Endothelial cell of umbilical vein (primary cell): ENCODE data around the gene KCP. TPM values are rescaled to one million over a fixed set of nuclear protein-coding genes. Genes with fewer than 3 reads are reported as not detected.

Experiments used
- BruUV-seq: library from RNA; stranded (reverse); fragments of 400-500 nt; replicated peaks from 2 replicates; lab custom pipeline; 2021; lab: Mats Ljungman, UMichigan
- CTCF ChIA-PET: fragments of 300-600, 350-600 bp; sonication (Branson Sonifier 250); formaldehyde crosslinking; loops from one replicate; lab custom pipeline; 2021; ENCODE audit warnings: antibody characterized with exemption, inconsistent platforms; lab: Charles Lee
- POLR2A ChIA-PET: fragments of 300-600, 350-600 bp; sonication (Branson Sonifier 250); formaldehyde crosslinking; loops from one replicate; lab custom pipeline; 2021; ENCODE audit warnings: antibody characterized with exemption, inconsistent platforms; lab: Charles Lee
- DNase-seq: peaks from one replicate; pipeline ENCODE4 v3.0.0-alpha.2; 2011; ENCODE audit warnings: low read depth, low spot score
- FAIRE-seq: peaks from 2 replicates; lab custom pipeline; 2011; peaks lifted over from hg19 to GRCh38; lab: Jason Lieb, UNC
- H2AFZ ChIP-seq: 2 replicates; pipeline ENCODE4 v1.6.0; 2012; ENCODE audit warnings: low read depth, low read length, control low read depth, inconsistent platforms
- H3K27ac ChIP-seq: 2 replicates; pipeline ENCODE4 v1.5.1; 2011; ENCODE audit warnings: low read depth, mild to moderate bottlenecking, control low read depth, low read length, moderate library complexity; ENCODE audit not compliant: insufficient read depth
- H3K27me3 ChIP-seq, 2 experiments: 2 replicates each; pipeline versions ENCODE4 v1.6.0 to v1.6.1; 2011; ENCODE audit warnings: low read length in 2 of 2, mixed read lengths in 1 of 2; ENCODE audit not compliant: control insufficient read depth in 2 of 2, insufficient read depth in 2 of 2
- H3K36me3 ChIP-seq, 2 experiments: 2 replicates in 1 of 2; 3 replicates in 1 of 2; pipeline ENCODE4 v1.5.1; 2011; ENCODE audit warnings: low read length in 2 of 2, mild to moderate bottlenecking in 1 of 2, moderate library complexity in 1 of 2; ENCODE audit not compliant: control insufficient read depth in 2 of 2, insufficient read depth in 2 of 2; ENCODE audit errors: extremely low read depth in 1 of 2
- H3K4me1 ChIP-seq: 3 replicates; pipeline ENCODE4 v1.5.1; 2011; ENCODE audit warnings: mild to moderate bottlenecking, low read length; ENCODE audit not compliant: control insufficient read depth, insufficient read depth; ENCODE audit errors: extremely low read depth
- H3K4me2 ChIP-seq: 2 replicates; pipeline ENCODE4 v1.6.1; 2011; ENCODE audit warnings: low read length, control low read depth, mixed read lengths; ENCODE audit not compliant: insufficient read depth
- H3K4me3 ChIP-seq, 3 experiments: fragments of 200-600 bp in 1 of 3; sonication (generic), shearing (Covaris generic) in 1 of 3; replicated peaks in 1 of 3; 2 replicates each; pipeline ENCODE4 v1.5.1; 2011 to 2016; ENCODE audit warnings: control low read depth in 3 of 3, low read length in 3 of 3, mild to moderate bottlenecking in 2 of 3, inconsistent platforms in 1 of 3, low read depth in 1 of 3, moderate library complexity in 1 of 3; ENCODE audit not compliant: insufficient read depth in 1 of 3
- H3K79me2 ChIP-seq: 2 replicates; pipeline ENCODE4 v1.6.0; 2012; ENCODE audit warnings: low read length, inconsistent platforms; ENCODE audit not compliant: control insufficient read depth, insufficient read depth
- H3K9ac ChIP-seq: replicated peaks from 2 replicates; pipeline ENCODE3; 2011; ENCODE audit warnings: low read length, control low read depth; ENCODE audit not compliant: insufficient read depth; ENCODE audit errors: extremely low read depth
- H3K9me1 ChIP-seq: replicated peaks from 3 replicates; pipeline ENCODE4 v1.6.0; 2011; ENCODE audit warnings: mild to moderate bottlenecking, low read length; ENCODE audit not compliant: control insufficient read depth, insufficient read depth; ENCODE audit errors: extremely low read depth
- H3K9me3 ChIP-seq: replicated peaks from 2 replicates; pipeline ENCODE4 v1.5.1; 2012; ENCODE audit warnings: low read length, inconsistent platforms; ENCODE audit not compliant: control insufficient read depth, insufficient read depth
- H4K20me1 ChIP-seq: replicated peaks from 2 replicates; pipeline ENCODE3; 2011; ENCODE audit warnings: mild to moderate bottlenecking, low read length; ENCODE audit not compliant: control insufficient read depth, insufficient read depth; ENCODE audit errors: extremely low read depth
- EZH2 ChIP-seq: IDR thresholded peaks from 2 replicates; pipeline ENCODE4 v1.6.1; 2012; ENCODE audit warnings: borderline replicate concordance, low read depth, mild to moderate bottlenecking, moderate library complexity, low read length, inconsistent platforms; ENCODE audit not compliant: severe bottlenecking
- FOS ChIP-seq: IDR thresholded peaks from 2 replicates; pipeline ENCODE4 v1.6.1; 2011; ENCODE audit warnings: mild to moderate bottlenecking, low read length, moderate library complexity, borderline replicate concordance; ENCODE audit not compliant: insufficient read depth
- GATA2 ChIP-seq: IDR thresholded peaks from 2 replicates; pipeline ENCODE4 v1.7.0; 2011; ENCODE audit warnings: low read depth, mild to moderate bottlenecking, moderate library complexity, mixed read lengths, low read length; ENCODE audit not compliant: insufficient read length, insufficient read depth
- JUN ChIP-seq: IDR thresholded peaks from 2 replicates; pipeline ENCODE4 v1.6.1; 2011; ENCODE audit warnings: borderline replicate concordance, low read depth; ENCODE audit not compliant: insufficient read length, insufficient read depth
- MYC ChIP-seq: IDR thresholded peaks from one replicate; pipeline ENCODE4 v1.6.1; 2011; ENCODE audit warnings: mild to moderate bottlenecking, low read depth, low read length
- POLR2A ChIP-seq: IDR thresholded peaks from 2 replicates; pipeline ENCODE4 v1.6.1; 2012; ENCODE audit warnings: low read depth, mild to moderate bottlenecking, control low read depth, low read length
- POLR2AphosphoS5 ChIP-seq: IDR thresholded peaks from 2 replicates; pipeline ENCODE4 v1.6.1; 2012; ENCODE audit warnings: low read depth, mild to moderate bottlenecking, control low read depth, low read length, moderate library complexity; ENCODE audit not compliant: insufficient read depth
- dilution Hi-C: fragments of 300-500 bp; cut with MboI; formaldehyde crosslinking; loops from one replicate; pipeline ENCODE4 v1.15.0; 2019; ENCODE audit warnings: low sequenced_read_pairs; ENCODE audit not compliant: extremely low pct_ligation_motif_present
- intact Hi-C: fragments of 100-400 bp; cut with micrococcal nuclease; formaldehyde crosslinking; loops from one replicate; pipeline ENCODE4 v1.10.0; 2022
- polyA plus RNA-seq, 4 experiments: library from polyadenylated mRNA; depleted of rRNA in 3 of 4; stranded (reverse) in 3 of 4; unstranded in 1 of 4; fragments of >200 nt; gene quantifications; 2 replicates each; pipeline versions ENCODE4 v1.2.1 to v1.2.3, GENCODE V29; 2011 to 2012; ENCODE audit warnings: missing spikeins in 1 of 4
- total RNA-seq: library from RNA; stranded (reverse); gene quantifications from 2 replicates; pipeline ENCODE4 v1.2.3, GENCODE V29; 2021
- TF ChIP-seq, protein P1 (sequence below): IDR thresholded peaks from 2 replicates; pipeline ENCODE4 v1.6.1; 2011; ENCODE audit not compliant: insufficient read depth, insufficient read length
- TF ChIP-seq, protein P2 (sequence below), 2 donors: IDR thresholded peaks; 1 replicate in 1 of 2; 2 replicates in 1 of 2; pipeline ENCODE4 v1.5.1; 2011; ENCODE audit warnings: low read length in 2 of 2, mild to moderate bottlenecking in 2 of 2, moderate library complexity in 2 of 2, control low read depth in 1 of 2, inconsistent platforms in 1 of 2, low read depth in 1 of 2; ENCODE audit not compliant: insufficient read depth in 1 of 2; ENCODE audit errors: extremely low read depth in 1 of 2

Gene KCP
- total and polyA plus RNA-seq, 2 donors (not counting 3 experiments of a cell fraction or from before 2014, with no cell fraction given) = not detected

DNA sequence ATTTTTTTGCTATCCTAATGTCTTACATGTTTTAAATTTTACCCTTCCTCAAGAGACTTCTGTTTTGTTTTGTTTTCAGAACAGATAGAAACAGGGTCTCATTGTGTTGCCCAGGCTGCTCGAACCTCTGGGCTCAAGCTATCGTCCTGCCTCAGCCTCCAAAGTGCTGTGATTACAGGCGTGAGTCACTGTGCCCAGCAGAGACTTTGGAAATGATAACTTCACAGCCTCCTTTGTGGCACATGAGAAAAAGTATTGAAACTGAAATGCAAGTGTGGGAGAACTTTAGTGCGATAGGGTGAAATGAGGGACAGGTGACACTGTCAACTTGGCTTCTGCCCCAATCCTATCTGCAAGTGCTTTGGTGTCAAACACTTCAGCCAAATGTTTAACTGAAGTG, 48.8 kb upstream of the KCP start:
- TF ChIP-seq, protein P1, sequence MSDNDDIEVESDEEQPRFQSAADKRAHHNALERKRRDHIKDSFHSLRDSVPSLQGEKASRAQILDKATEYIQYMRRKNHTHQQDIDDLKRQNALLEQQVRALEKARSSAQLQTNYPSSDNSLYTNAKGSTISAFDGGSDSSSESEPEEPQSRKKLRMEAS = no peak
- no peak for TF ChIP-seq JUN
- TF ChIP-seq FOS = no peak
- no peak for TF ChIP-seq GATA2
- no peak for TF ChIP-seq EZH2
- no peak for TF ChIP-seq MYC
- no peak for TF ChIP-seq POLR2AphosphoS5
- TF ChIP-seq, protein P2, sequence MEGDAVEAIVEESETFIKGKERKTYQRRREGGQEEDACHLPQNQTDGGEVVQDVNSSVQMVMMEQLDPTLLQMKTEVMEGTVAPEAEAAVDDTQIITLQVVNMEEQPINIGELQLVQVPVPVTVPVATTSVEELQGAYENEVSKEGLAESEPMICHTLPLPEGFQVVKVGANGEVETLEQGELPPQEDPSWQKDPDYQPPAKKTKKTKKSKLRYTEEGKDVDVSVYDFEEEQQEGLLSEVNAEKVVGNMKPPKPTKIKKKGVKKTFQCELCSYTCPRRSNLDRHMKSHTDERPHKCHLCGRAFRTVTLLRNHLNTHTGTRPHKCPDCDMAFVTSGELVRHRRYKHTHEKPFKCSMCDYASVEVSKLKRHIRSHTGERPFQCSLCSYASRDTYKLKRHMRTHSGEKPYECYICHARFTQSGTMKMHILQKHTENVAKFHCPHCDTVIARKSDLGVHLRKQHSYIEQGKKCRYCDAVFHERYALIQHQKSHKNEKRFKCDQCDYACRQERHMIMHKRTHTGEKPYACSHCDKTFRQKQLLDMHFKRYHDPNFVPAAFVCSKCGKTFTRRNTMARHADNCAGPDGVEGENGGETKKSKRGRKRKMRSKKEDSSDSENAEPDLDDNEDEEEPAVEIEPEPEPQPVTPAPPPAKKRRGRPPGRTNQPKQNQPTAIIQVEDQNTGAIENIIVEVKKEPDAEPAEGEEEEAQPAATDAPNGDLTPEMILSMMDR (IDR thresholded peaks at IDR 0.05; ENCODE audit: extremely low read depth in 1 of 2, insufficient read depth in 1 of 2, low read depth in 1 of 2, low read length in 2 of 2) = no peak
- TF ChIP-seq POLR2A = no peak
- no peaks in the 10 kb centered on the region for H3K4me1 ChIP-seq
- dilution Hi-C loops (no loop called here), intact Hi-C loops (no loop called here)
- no peaks in the 10 kb centered on the region for H3K27me3 ChIP-seq
- H3K4me2 ChIP-seq = no peak overlapping the region
- no peaks in the 10 kb centered on the region for H3K79me2 ChIP-seq
- DNase-seq (no peak), FAIRE-seq (no peak)
- H3K36me3 ChIP-seq = peaks cover 7 to 21% of the 10 kb centered on the region in 2 experiments
- POLR2A ChIA-PET = interaction anchor here (0.6 kb wide), 1 partner anchor 120 kb away, joined by 4 read pairs; no protein-coding TSS in a partner anchor
- H3K9me3 ChIP-seq = no peaks in the 10 kb centered on the region
- no peaks in the 10 kb centered on the region for H3K9me1 ChIP-seq
- BruUV-seq = no TSS peak
- H3K27ac ChIP-seq = no peak overlapping the region
- no peak overlapping the region for H3K4me3 ChIP-seq
- H4K20me1 ChIP-seq = no peaks in the 10 kb centered on the region
- H2AFZ ChIP-seq = no peak overlapping the region
- CTCF ChIA-PET = interaction anchor here (1.0 to 1.9 kb wide), 4 partner anchors 9 to 132 kb away, joined by 3 to 5 read pairs (median 3); no protein-coding TSS in a partner anchor
- H3K9ac ChIP-seq = no peak overlapping the region
